Activated naive CD8-positive, alpha-beta T cell treated with anti-CD3 and anti-CD28 coated beads, Interleukin-2, amount 50 U/mL, for 16 hours (primary cell): Measurements from ENCODE around the gene RFPL3.
"Not testable (repeated sequence)": the region's sequence is repeated elsewhere in the genome, so short reads cannot be mapped to it uniquely, and the experiment has no call there.

Source experiments
- DNase-seq: peaks from one replicate; pipeline ENCODE4 v3.0.0-alpha.2; 2020; ENCODE audit warnings: low read depth, low spot score

The RFPL3 gene

DNA sequence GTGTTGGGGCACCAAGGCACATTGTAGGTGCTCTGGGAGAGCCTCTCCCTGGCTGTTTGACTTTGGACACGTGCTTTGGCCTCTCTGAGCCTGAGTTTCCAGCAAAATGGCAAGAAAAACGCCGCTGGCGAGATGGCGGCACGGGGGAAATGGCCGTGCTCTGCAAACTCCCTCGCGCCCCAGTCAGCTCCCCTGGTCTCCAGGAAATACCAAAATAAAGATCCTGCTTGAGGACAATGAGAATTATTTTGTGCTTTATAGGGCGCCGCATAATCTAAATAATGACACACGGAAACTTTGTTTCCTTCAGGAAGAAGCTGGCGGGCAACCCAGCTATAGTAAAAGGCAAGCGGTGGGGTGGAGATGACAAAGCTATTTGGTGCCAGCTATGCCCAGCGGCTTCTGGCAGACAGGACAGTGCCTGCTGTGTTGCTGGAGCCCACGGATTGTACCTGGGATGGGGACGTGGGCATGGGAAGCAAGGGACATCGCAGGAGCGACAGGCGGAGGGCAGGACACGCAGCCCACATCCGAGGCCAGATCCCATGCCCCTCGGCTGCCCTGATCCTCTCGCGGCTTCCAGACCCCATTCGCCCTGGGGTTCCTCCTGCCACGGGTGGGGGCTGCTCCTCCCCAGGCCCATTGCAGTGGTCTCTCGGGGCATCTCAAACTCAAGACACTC is 26.3 kb upstream of the RFPL3 start:
- no peak for DNase-seq

DNA sequence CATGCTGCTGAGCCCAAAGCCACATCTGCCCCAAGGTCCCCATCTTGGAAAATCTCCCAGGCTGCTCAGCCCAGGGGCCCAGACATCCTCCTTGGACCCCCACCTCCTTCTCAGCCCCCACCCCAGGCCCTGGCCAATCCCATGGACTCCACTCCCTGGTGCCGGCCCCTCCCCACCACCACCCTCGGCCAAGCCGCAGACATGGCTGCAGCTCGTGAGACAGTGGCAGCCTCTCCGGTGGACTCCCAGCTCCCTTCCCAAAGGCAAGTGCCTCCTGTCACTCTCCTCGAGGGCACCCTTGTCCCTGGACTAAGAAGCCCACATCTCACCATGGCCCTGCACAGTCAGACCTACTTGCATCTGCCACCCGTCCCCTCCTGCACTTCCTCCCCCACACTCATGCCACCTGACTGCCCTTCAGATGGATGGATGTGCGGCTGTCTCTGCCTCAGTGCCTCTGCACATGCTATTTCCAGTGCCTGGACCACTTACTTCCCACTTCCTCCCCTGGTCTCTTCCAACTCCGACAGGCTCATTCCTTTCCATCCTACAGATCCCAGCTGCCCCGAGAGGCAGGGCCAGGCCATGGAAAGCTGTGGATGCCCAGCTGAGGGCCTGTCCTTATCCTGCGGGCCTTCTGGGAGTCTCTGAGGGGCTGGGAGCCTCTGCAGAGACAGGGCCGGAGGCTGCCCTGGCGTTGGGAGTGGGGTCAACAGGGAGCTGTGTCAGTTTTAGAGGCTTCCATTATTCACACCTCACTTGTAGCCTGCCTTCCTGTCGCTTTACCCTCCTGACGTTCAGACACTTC is 25.5 kb upstream of the RFPL3 start:
- no peak for DNase-seq

DNA sequence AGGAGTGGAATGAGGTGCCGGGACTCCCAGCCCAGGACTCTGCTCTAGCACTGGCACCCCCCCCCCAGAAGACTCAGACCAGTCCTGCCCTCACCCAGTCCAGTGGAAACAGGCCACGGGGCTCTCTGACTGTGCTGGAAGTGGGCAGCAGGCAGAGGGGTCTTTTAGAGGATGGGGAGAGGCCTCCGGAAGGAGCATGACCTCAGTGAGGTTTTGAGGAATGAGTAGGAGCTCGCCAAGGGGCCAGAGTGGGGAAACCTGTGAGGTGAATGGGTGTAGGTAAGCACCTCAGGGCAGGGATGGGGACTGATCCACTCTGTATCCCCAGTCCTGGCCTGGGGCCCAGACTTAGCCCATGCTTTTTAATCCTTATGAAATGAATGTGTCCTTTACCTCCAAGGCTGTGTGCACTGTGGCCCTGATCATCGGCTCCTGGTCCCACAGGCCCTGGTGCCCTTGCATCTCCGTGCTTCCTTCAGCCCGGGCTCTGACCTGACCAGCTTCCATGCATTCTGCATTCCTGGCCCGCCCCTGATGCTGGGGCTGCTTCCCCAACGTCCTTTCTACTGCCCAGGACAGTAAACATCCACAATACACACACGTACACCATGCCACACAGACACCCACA is 24.4 kb upstream of the RFPL3 start:
- no peak for DNase-seq

DNA sequence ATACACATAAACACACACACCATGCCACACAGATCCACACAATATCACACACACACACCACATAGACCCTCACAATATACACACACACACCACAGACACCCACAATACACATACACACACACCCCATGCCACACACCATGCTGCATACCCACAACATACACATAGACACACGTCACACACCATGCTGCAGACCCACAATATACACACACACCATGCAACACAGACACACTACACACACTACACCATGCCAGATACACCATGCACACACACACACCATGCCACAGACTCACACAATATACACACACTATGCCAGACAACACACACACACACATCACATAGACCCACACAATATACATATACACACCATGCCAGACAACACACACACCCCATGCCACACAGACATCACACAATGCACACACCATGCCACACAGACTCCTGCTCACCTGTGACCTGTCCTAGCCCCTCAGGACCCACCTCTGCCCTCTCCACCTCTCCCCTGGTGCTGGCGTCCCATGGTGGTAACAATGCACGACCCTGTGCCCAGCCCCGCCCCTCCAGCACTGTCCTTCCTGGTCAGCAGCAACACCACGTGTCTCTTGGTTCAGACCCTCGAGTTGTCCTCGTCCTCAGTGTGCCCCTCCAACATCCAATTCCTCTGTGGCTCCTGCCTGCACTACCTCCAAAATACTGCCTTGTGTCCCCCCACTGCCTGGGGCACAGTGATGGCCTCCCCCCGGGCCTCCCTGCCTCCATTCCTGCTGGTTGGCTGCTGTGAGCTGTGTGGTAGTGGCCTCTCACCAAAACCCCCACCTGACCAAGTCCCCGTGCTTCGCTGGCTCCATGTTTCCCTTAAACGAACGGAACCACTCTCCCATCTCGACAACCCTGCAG is 23.7 kb upstream of the RFPL3 start:
- no peak for DNase-seq

DNA sequence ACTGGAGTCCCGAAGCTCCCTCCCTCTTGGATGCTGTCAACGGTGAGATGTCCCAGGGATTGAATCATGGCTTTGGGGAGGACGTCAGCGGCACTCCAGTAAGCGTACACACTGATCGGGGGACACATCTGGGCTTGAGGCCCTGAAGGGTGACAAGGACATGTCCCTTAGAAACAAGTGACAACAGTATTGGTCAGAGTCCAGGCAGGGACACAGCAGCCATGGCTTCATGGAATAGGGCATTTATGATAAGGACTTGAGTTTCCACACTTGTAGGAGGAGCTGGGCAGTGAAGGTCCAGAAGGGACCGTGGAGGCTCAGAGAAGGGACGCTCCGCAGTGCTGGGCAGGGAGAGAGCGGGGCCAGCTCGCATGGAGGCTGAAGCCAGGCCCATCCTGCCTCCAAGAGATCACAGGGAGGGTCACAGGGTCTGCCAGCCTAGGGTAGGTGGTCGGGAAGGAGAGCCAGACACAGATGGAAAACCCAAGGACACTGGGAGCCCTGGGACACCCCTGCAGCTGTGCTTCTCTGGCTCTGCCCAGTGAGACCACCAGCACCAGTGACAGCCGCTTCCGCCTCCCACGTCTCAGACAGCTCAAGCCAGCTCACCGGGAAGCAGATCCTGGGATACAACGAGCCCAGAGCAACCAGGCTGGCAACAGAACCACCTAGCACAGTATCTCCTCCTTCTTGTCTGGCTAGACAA is 22.9 kb upstream of the RFPL3 start:
- no peak for DNase-seq

DNA sequence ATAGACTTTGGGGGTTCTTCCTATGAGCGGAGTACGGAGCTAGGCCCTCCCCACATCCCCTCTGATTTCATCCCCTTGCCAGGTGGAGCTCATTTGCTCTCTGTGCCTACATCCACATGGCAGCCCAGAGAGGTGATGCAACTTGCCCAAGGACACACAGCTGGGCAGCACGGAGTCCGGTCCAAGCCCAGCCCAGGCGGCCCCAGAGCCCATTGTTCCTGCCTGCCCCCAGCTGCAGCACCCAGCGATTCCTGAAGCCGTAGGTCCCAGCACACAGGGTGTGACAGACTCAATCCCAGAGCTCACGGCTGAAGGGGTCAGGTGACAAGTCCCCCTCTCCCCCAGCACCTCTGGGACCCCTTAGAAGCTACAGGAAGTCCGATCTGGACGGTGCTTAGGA is 22.2 kb upstream of the RFPL3 start:
- no peak for DNase-seq

DNA sequence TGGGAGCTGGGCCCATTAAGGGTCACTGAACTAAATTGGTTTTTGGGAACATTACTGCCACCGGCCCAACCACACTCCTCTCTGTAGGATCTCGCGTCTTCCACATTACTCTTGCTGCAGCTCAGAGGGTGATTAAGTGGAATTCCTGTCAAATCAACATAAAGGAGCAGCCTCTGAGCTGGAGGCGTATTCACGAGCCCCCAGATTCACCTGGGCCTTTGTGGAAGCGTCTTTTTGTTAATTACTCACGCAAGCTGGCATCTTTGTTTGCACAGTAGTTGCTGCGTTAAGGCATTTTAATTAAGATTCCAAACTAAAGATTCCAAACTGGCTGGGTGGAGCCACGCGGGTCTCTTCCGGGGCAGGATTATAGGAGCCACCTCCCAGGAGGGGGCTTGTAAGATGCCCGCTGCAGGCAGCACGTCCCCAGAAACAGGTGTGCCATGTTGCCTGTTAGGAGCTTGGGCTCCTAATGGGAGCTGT is 21.5 kb upstream of the RFPL3 start:
- no peak for DNase-seq

DNA sequence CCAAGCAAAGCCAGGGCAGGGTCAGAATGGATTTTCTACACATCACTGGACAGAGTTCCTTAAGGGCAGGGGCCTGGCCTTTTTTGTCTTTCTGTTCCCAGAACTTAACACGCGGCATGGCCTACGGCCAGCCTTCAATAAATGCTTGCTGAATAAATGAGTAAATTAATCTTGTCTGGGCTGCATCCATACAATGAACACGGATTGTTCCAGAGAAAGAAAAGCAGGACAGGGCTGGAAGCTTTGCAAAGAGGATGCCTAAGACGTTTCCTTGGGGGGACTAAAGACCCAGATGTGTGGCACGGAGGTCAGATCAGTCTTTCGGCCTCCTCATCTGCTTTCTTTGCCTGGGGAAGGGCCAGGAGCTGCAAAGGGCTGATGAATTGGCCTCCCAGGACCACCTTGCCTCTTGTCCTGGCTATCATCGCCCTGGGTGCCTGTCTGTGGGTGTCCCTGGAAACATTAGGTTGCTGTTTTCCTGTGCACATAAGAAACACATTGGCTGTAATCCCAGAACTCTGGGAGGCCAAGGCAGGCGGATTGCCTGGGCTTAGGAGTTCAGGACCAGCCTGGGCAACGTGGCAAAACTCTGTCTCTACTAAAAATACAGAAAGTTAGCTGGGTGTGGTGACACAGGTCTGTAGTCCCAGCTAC is 20.8 kb upstream of the RFPL3 start:
- DNase-seq, result no peak

DNA sequence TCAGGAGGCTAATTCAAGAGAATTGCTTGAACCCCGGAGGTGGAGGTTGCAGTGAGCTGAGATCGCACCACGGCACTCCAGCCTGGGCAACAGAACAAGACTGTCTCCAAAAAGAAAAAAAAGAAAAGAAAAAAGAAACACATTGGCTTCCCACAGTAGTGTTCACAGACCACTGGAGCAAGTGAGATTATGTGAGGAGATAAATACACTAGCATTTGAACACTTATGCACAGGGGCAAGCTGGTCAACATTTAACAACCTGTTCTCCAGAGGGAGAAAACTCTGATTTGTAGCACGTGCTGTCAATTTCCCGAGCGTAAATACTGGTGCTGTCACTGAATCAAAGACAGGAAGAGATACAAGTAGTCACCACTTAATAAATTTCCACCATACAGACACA is 20.2 kb upstream of the RFPL3 start:
- DNase-seq, result not testable (repeated sequence)

DNA sequence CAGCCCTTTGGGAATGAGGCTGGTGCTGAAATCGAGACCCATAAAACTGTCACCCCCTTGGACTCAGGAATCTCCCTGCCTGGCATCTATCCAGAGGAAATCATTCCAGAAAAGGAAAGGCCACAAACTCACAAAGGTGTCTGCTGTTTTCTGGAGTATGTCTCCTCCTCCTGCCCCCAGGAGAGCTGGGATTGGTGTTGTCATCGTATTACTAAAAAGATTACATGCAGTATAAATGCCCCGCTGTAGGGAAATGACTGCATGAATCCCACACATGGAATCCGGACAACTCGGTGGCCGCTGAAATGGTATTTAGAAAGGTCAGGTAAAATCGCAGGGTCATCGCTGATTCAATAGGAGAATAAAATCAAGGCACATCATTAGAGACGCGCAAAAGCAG is 18.9 kb upstream of the RFPL3 start:
- DNase-seq, result no peak

DNA sequence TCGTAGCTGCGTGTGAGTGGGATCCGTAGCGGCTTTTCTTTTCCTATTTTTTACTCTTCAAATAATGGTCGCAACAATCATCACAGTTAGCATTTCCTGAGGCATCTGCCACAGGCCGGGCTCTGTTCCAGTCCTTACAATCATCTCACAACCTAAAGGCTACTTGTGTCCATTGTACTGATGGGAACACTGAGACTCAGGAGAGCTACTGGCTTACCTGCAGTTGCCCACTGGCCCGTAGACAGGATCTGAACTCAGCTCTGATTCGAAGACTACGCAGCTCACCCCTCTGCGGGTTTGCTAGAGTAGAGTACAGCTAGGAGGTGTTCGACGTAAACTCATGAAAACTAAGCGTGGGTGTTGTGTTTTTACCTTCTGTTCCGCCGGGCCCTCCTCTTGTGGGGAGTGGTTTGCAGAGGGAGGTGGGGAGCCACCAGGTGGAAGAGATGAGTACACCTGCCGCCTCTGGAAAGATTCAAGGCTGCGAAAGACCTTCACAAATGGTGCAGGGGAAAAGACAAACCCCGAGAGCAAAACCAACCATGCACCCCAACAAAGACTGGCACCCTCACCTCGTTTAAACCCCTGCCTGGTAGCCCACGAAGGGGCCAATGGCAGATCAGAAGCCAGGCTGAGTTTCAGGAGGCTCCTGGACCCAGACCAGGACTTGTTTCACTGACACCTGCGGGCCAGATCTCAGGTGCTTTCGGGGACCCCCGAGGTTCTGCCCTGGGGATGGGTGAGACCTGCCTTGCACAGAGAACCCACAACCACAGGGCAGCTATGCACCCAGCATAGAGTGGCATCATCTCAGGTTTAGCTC is 18.3 kb upstream of the RFPL3 start:
- no peak for DNase-seq

DNA sequence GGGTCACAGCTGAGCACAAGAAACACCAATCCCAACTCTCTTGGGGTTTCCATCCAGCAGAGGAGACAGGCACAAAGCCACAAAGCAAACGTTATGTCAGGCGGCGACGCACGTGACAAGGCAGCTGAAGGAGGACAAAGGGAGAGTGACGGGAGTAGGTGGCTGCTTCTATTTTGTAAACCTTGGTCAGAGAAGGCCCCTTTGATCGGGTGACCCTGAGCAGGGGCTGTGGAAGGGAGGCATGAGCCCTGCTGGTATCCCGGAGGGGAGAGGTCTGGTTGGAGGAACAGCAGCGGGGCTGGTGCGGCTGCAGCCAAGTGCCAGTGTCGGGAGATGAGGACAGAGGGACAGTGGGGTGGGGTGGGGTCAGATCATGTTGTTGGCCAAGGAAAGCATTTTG is 17.3 kb upstream of the RFPL3 start:
- DNase-seq, result no peak

DNA sequence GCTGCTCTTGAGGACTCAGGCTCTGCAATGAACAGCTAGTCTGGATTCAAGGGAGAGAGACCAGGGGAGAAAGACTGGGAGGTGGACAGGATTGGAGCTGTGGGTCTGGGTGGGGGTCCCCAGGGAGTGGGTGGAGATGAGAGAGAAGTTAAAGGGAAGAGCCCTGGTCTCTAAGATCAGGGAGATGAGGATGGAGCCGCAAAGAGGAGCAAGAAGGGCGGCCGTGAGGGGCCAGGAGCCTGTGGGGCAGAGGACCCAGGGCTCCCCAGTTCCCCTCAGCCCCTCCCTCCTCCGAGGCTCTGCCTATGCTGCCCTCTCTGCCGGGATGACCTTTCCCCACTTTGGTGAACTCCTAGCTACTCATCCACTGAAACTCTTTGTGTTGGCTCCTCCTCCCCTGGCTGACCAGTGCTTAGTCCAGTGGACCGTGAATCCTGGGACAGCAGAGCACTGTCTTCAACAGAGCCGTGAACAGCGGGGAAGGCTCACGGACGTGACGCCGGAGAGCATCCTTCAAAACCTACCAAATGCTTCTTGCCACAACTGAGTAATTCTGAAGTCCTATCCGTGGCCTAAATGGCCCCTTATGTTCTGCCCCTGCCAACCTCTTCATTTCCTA is 16.4 kb upstream of the RFPL3 start:
- DNase-seq, result no peak

DNA sequence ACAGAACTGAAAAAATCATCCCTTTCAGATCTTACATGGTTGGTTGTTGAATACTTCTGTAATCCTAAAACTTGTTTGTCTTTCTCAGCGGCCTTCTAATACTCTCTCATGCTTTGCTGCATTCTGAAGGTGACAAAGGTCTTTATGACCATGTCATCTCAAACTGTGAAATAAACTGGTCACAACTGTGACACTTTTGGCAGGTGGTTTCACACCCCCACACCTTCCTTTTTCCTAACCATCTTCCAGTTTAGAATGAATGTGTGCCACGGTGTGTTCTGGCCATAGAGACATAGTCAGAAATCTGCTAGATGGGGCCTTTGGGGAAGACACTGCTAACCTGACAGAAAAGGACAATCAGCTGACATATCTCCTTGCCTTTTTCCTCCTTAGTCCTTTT is 14.7 kb upstream of the RFPL3 start:
- no peak for DNase-seq

DNA sequence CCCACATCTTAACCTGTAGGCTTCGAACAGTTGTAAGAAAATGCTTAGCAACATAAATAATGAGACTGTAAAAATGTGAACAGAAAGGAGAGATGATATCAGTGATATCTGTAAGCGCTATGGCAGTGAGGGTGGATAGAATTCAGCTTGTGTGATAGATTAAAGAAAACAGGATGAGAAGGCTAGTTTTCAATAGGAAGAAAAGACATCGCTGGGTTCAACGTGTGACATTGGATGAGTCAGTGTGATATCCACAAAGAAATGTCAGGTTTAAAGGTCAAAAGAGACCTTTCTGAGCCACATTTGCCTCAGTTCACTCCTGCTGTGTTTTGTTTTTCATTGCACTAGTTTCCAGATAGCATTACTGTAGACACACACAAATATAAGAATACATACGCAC is 13.7 kb upstream of the RFPL3 start:
- no peak for DNase-seq

DNA sequence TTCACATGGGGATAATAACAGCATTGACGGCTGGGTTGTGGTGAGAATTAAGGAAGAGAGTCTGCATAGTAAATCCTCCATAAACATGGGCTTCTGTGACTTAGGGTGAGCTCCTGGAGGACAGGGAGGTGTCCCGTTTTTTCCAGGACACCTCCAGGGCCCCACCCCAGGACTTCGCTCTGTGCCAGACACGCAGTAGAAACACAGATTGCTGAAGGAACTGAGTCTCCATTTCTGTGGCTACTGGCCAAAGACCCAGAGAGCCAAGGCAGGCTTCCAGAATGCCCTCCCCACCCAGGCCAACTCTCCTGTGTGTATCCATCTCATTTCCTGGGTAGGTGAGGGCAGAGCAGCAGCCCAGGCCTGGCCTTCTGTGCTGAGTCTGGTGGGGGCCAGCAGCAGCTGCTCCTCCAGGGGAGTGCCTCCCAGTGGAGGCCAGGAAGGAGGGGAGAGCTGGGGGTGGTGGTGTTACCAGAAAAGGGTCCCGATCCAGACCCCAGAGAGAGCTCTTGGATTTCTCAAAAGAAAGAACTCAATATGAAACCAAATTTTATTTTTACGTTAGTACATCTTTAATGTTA is 9.5 kb upstream of the RFPL3 start:
- DNase-seq, result no peak

DNA sequence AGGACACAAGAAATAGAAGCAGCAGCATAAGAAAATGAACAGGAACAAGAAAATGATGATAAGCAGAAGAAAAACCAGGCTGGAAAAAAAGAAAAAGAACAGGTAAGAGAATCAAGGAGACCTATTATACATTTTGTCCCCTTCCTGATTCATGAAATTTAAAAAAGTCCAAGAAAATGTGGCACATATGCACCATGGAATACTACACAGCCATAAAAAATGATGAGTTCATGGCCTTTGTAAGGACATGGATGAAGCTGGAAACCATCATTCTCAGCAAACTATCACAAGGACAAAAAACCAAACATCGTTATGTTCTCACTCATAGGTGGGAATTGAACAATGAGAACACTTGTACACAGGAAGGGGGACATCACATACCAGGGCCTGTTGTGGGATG is 5.8 kb upstream of the RFPL3 start:
- not testable (repeated sequence) for DNase-seq

DNA sequence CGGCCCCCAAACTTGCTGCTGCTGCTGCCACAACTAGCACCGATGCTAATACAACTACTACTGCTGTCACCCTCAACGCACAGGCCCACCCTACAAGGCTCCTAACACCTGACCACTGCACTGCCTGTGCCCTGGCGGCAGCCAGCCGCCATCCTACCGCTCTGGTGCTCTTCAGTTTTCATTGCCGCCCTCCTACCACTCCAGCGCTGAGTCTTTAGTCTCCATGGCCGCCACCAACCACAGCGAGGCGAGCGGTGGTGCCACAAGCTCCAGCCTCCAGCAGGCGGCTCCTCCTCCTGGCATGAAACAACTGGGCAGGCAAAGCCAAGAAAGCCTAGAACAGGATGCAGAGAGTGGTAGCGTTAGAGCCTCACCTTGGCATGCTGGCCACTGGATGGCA is 5.0 kb upstream of the RFPL3 start:
- no peak for DNase-seq

DNA sequence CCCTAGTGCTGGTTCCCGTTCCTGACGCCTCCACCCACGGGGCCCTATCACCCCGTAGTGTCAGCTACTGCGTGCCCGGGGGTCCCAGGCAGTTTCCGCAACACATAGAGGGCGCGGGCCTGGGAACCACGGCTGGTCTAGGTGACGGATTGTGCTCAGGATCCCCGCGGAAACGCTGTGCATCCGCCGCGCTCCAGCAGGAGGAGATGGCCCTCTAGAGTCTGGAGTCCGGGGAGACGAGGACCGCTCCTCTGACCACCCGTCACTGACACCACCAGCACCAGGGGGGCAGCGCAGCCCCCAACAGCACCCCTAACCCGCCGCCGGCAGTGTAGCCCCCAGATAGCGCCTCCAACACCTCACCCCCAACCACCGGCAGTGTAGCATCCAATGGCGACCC is 4.4 kb upstream of the RFPL3 start:
- no peak for DNase-seq
